ENCODE measurements around the gene FHAD1. TPM values are rescaled to one million over a fixed set of nuclear protein-coding genes. Genes with fewer than 3 reads are reported as not detected.

Gene FHAD1
- total RNA-seq, 4 donors from 2014 or later, result 1.6 TPM; not detected in 3

- Histone ChIP-seq H3K27me3 (no peaks in the 10 kb centered on the region), H3K9me3 (no peaks in the 10 kb centered on the region), H3K4me3 (no peak overlapping the region), H3K36me3 (no peaks in the 10 kb centered on the region), H3K4me1 (no peaks in the 10 kb centered on the region), H3K27ac (no peak overlapping the region)
- WGBS, result 84% methylated on average over 20 of the region's 20 CpGs
- DNase-seq (ENCODE audit: low spot score in 2 of 2), result no peak
- TF ChIP-seq POLR2AphosphoS5 (IDR thresholded peaks at IDR 0.05) (no peak), EP300 (IDR thresholded peaks at IDR 0.05) (no peak), POLR2A (IDR thresholded peaks at IDR 0.05) (no peak)
- TF ChIP-seq, protein P1, sequence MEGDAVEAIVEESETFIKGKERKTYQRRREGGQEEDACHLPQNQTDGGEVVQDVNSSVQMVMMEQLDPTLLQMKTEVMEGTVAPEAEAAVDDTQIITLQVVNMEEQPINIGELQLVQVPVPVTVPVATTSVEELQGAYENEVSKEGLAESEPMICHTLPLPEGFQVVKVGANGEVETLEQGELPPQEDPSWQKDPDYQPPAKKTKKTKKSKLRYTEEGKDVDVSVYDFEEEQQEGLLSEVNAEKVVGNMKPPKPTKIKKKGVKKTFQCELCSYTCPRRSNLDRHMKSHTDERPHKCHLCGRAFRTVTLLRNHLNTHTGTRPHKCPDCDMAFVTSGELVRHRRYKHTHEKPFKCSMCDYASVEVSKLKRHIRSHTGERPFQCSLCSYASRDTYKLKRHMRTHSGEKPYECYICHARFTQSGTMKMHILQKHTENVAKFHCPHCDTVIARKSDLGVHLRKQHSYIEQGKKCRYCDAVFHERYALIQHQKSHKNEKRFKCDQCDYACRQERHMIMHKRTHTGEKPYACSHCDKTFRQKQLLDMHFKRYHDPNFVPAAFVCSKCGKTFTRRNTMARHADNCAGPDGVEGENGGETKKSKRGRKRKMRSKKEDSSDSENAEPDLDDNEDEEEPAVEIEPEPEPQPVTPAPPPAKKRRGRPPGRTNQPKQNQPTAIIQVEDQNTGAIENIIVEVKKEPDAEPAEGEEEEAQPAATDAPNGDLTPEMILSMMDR (IDR thresholded peaks at IDR 0.05), result no peak
Observed at GRCh38 chr1:15358565-15359133, 111.6 kb downstream of the FHAD1 start.

DNA sequence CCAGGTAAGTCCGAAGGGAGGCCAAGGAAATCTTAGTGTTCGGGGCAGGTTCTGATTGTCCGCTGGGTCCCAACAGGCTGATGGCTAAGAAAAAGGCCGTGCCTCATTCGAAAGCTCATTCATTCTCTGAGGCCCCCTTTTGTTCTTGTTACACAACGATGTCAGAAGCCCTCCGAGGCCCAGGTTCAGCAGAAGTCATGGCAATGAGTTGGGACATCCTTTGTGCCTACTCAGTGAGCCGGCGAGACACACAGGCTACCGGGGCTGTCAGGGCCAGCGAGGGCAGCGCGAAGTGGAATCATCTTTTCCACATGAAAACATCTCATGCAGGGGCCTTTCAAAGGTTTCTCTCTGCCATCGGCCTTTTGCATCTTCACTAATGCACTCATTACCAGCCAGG is 113.7 kb downstream of the FHAD1 start:
- no peak overlapping the region for H3K27ac ChIP-seq
- TF ChIP-seq POLR2A (IDR thresholded peaks at IDR 0.05), result no peak
- TF ChIP-seq, protein P1 (IDR thresholded peaks at IDR 0.05), result no peak
- no peak for TF ChIP-seq POLR2AphosphoS5 (IDR thresholded peaks at IDR 0.05)
- TF ChIP-seq EP300 (IDR thresholded peaks at IDR 0.05), result no peak
- no peak overlapping the region for H3K4me3 ChIP-seq
- H3K27me3 ChIP-seq, result no peaks in the 10 kb centered on the region
- no peaks in the 10 kb centered on the region for H3K9me3 ChIP-seq
- WGBS, result 93% methylated on average over 14 of the region's 14 CpGs
- H3K4me1 ChIP-seq, result no peaks in the 10 kb centered on the region
- no peaks in the 10 kb centered on the region for H3K36me3 ChIP-seq
- no peak for DNase-seq (ENCODE audit: low spot score in 2 of 2)

DNA sequence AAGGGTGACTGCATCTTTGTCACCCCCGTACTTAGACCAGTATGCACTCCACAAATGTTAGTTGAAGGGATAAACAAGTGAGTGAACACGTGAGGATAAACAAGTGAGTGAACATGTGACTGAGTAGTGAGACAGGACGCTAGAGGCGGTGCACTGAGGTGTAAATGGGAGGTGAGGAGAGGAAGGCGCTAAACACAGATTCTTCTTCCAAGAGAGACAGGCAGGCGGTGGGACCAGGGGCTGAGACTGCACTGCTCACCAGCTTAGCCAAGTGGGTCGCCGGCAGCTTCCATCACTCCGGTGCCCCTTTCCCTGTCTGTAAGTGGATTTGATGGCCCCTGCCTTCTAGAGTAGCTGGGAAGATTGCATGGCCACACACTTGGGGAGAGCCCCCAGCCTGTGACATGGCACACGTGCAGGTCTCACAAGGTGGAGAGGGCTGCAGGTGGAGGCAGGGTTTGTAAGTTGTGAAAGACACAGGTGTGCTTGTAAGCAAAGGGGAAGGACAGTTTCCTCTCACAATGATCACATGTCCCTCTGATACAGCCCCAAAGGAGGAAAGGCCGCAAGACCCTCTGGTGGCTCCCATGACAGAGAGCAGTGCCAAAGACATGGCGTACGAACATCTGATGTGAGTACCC is 115.2 kb downstream of the FHAD1 start:
- no peaks in the 10 kb centered on the region for H3K36me3 ChIP-seq
- H3K4me1 ChIP-seq, result no peaks in the 10 kb centered on the region
- no peaks in the 10 kb centered on the region for H3K27me3 ChIP-seq
- no peak for DNase-seq (ENCODE audit: low spot score in 2 of 2)
- H3K4me3 ChIP-seq, result no peak overlapping the region
- no peak overlapping the region for H3K27ac ChIP-seq
- TF ChIP-seq, protein P1 (IDR thresholded peaks at IDR 0.05), result no peak
- TF ChIP-seq POLR2A (IDR thresholded peaks at IDR 0.05), result no peak
- no peak for TF ChIP-seq EP300 (IDR thresholded peaks at IDR 0.05)
- TF ChIP-seq POLR2AphosphoS5 (IDR thresholded peaks at IDR 0.05), result no peak
- WGBS, result 88% methylated on average over 13 of the region's 13 CpGs
- H3K9me3 ChIP-seq, result no peaks in the 10 kb centered on the region

- H3K9me3 ChIP-seq, result no peaks in the 10 kb centered on the region
- H3K27ac ChIP-seq, result no peak overlapping the region
- no peaks in the 10 kb centered on the region for H3K4me1 ChIP-seq
- no peaks in the 10 kb centered on the region for H3K36me3 ChIP-seq
- no peak overlapping the region for H3K4me3 ChIP-seq
- H3K27me3 ChIP-seq, result no peaks in the 10 kb centered on the region
- TF ChIP-seq POLR2A (IDR thresholded peaks at IDR 0.05) (no peak), POLR2AphosphoS5 (IDR thresholded peaks at IDR 0.05) (no peak), EP300 (IDR thresholded peaks at IDR 0.05) (no peak)
- TF ChIP-seq, protein P1 (IDR thresholded peaks at IDR 0.05), result no peak
- no peak for DNase-seq (ENCODE audit: low spot score in 2 of 2)
- 88% methylated on average over 3 of the region's 4 CpGs for WGBS
Observed at GRCh38 chr1:15362737-15363128, 115.7 kb downstream of the FHAD1 start.

- Histone ChIP-seq H3K4me1 (no peaks in the 10 kb centered on the region), H3K27me3 (no peaks in the 10 kb centered on the region), H3K4me3 (no peak overlapping the region), H3K36me3 (no peaks in the 10 kb centered on the region), H3K27ac (no peak overlapping the region), H3K9me3 (no peaks in the 10 kb centered on the region)
- no peak for DNase-seq (ENCODE audit: low spot score in 2 of 2)
- TF ChIP-seq POLR2A (IDR thresholded peaks at IDR 0.05) (no peak), POLR2AphosphoS5 (IDR thresholded peaks at IDR 0.05) (no peak), EP300 (IDR thresholded peaks at IDR 0.05) (no peak)
- TF ChIP-seq, protein P1 (IDR thresholded peaks at IDR 0.05), result no peak
- 49% methylated on average over 5 of the region's 5 CpGs for WGBS
Observed at GRCh38 chr1:15364740-15365139, 117.7 kb downstream of the FHAD1 start.
